ENCODE measurements around the gene LRG1. TPM values are rescaled to one million over a fixed set of nuclear protein-coding genes. Genes with fewer than 3 reads are reported as not detected.

Gene LRG1
- total RNA-seq, 1 experiment from 2014 or later, result 0.08 TPM

- intact Hi-C loops (cut with micrococcal nuclease; ENCODE audit: unreplicated experiment) (no loop called here), in situ Hi-C loops (cut with HindIII; ENCODE audit: low pct_unique_long_range_greater_than_20kb, low sequenced_read_pairs) (no loop called here)
- TF ChIP-seq SIN3A (IDR thresholded peaks at IDR 0.05; ENCODE audit: borderline replicate concordance, insufficient read depth, low read depth, low read length), result no peak
- no peak for TF ChIP-seq POLR2AphosphoS5 (IDR thresholded peaks at IDR 0.05; ENCODE audit: low read depth, low read length)
- TF ChIP-seq, protein P1, sequence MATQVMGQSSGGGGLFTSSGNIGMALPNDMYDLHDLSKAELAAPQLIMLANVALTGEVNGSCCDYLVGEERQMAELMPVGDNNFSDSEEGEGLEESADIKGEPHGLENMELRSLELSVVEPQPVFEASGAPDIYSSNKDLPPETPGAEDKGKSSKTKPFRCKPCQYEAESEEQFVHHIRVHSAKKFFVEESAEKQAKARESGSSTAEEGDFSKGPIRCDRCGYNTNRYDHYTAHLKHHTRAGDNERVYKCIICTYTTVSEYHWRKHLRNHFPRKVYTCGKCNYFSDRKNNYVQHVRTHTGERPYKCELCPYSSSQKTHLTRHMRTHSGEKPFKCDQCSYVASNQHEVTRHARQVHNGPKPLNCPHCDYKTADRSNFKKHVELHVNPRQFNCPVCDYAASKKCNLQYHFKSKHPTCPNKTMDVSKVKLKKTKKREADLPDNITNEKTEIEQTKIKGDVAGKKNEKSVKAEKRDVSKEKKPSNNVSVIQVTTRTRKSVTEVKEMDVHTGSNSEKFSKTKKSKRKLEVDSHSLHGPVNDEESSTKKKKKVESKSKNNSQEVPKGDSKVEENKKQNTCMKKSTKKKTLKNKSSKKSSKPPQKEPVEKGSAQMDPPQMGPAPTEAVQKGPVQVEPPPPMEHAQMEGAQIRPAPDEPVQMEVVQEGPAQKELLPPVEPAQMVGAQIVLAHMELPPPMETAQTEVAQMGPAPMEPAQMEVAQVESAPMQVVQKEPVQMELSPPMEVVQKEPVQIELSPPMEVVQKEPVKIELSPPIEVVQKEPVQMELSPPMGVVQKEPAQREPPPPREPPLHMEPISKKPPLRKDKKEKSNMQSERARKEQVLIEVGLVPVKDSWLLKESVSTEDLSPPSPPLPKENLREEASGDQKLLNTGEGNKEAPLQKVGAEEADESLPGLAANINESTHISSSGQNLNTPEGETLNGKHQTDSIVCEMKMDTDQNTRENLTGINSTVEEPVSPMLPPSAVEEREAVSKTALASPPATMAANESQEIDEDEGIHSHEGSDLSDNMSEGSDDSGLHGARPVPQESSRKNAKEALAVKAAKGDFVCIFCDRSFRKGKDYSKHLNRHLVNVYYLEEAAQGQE (IDR thresholded peaks at IDR 0.05; ENCODE audit: insufficient read depth in 1 of 2, low read depth in 2 of 2, low read length in 1 of 2), result no peak
- TF ChIP-seq TCF7L2 (IDR thresholded peaks at IDR 0.05; ENCODE audit: low read depth, low read length), result no peak
- TF ChIP-seq, protein P2, sequence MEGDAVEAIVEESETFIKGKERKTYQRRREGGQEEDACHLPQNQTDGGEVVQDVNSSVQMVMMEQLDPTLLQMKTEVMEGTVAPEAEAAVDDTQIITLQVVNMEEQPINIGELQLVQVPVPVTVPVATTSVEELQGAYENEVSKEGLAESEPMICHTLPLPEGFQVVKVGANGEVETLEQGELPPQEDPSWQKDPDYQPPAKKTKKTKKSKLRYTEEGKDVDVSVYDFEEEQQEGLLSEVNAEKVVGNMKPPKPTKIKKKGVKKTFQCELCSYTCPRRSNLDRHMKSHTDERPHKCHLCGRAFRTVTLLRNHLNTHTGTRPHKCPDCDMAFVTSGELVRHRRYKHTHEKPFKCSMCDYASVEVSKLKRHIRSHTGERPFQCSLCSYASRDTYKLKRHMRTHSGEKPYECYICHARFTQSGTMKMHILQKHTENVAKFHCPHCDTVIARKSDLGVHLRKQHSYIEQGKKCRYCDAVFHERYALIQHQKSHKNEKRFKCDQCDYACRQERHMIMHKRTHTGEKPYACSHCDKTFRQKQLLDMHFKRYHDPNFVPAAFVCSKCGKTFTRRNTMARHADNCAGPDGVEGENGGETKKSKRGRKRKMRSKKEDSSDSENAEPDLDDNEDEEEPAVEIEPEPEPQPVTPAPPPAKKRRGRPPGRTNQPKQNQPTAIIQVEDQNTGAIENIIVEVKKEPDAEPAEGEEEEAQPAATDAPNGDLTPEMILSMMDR (IDR thresholded peaks at IDR 0.05), result no peak
- CTCF ChIA-PET, result no interaction called here
- H3K36me3 ChIP-seq (ENCODE audit: control insufficient read depth, insufficient read depth, low read length), result no peaks in the 10 kb centered on the region
- no peaks in the 10 kb centered on the region for H3K4me1 ChIP-seq (ENCODE audit: control insufficient read depth, insufficient read depth, low read length)
- H3K9me3 ChIP-seq (ENCODE audit: control insufficient read depth, insufficient read depth, low read depth, low read length), result no peaks in the 10 kb centered on the region
- DNase-seq (ENCODE audit: low read depth, low spot score) (no peak), ATAC-seq (no peak)
- no peak overlapping the region for H3K4me3 ChIP-seq (ENCODE audit: low read depth in 2 of 2, low read length in 2 of 2)
- BruUV-seq (replicated peaks), result TSS peak; percentile 71
- POLR2A ChIA-PET, result no interaction called here
- no peaks in the 10 kb centered on the region for H3K27me3 ChIP-seq (ENCODE audit: control insufficient read depth, insufficient read depth, low read length)
- no peak overlapping the region for H3K27ac ChIP-seq (ENCODE audit: low read length)
These were observed 45.7 kb downstream of the LRG1 start for GRCh38 chr19:4493929-4494690.

GRCh38 chr19:4493104-4493928, 46.5 kb downstream of the LRG1 start:
- CTCF ChIA-PET, result no interaction called here
- H3K27me3 ChIP-seq (ENCODE audit: control insufficient read depth, insufficient read depth, low read length), result no peaks in the 10 kb centered on the region
- no TSS peak for BruUV-seq (replicated peaks)

More at GRCh38 chr19:4493104-4493928, 46.5 kb downstream of the LRG1 start:
- H3K4me3 ChIP-seq (ENCODE audit: low read depth in 2 of 2, low read length in 2 of 2), result no peak overlapping the region
- H3K9me3 ChIP-seq (ENCODE audit: control insufficient read depth, insufficient read depth, low read depth, low read length), result no peaks in the 10 kb centered on the region
- POLR2A ChIA-PET, result no interaction called here
- no peak overlapping the region for H3K27ac ChIP-seq (ENCODE audit: low read length)
- H3K4me1 ChIP-seq (ENCODE audit: control insufficient read depth, insufficient read depth, low read length), result no peaks in the 10 kb centered on the region
- H3K36me3 ChIP-seq (ENCODE audit: control insufficient read depth, insufficient read depth, low read length), result no peaks in the 10 kb centered on the region
- DNase-seq (ENCODE audit: low read depth, low spot score) (no peak), ATAC-seq (no peak)
- TF ChIP-seq, protein P2 (IDR thresholded peaks at IDR 0.05), result no peak
- TF ChIP-seq, protein P1 (IDR thresholded peaks at IDR 0.05; ENCODE audit: insufficient read depth in 1 of 2, low read depth in 2 of 2, low read length in 1 of 2), result no peak
- TF ChIP-seq SIN3A (IDR thresholded peaks at IDR 0.05; ENCODE audit: borderline replicate concordance, insufficient read depth, low read depth, low read length) (no peak), TCF7L2 (IDR thresholded peaks at IDR 0.05; ENCODE audit: low read depth, low read length) (no peak), POLR2AphosphoS5 (IDR thresholded peaks at IDR 0.05; ENCODE audit: low read depth, low read length) (no peak)
- in situ Hi-C loops (cut with HindIII; ENCODE audit: low pct_unique_long_range_greater_than_20kb, low sequenced_read_pairs) (no loop called here), intact Hi-C loops (cut with micrococcal nuclease; ENCODE audit: unreplicated experiment) (no loop called here)
